ENCODE results near the gene HTR3A.
A peak's percentile ranks its signal among the peaks of the same experiment; 100 is the strongest.

HTR3A gene

DNA sequence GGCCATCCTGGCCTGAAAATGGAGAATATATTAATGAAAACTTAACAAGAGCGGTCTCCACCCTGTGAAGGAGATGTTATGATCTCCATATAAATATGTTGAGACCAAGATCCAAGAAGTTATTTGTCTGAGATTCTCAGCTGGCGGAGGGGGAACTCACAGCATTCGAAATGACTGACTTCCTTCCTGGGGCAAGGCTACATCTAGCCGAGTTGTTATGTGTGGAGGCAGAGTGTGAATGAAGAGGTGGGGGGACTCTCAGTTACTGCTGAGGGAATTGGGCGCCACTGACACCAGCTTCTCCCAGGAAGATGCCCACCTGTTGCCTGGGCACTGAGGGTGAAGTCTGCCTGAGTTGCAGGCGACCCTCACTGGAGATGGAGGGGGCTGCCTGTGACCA is 5.9 kb downstream of the HTR3A start:
- no peak for DNase-seq

DNA sequence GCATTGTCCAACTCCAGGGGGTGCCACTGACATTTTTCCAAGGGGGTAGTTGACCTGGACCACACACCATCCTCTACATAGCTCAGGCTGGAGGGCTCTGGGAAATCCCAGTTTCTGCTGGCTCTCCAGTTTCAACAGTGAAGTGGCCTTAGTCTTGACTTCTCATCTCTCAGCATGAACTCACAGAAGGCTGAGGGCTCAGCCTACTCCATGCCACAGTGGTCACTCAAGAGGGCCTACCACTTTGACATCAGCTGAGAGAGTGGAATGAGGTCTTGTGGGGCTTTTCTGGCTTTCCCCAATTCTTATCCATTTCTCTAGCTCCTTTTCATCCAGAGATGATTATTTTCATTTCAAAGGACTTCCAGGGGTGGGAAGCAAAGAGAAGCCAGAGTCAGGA is 7.4 kb downstream of the HTR3A start:
- no peak for DNase-seq

DNA sequence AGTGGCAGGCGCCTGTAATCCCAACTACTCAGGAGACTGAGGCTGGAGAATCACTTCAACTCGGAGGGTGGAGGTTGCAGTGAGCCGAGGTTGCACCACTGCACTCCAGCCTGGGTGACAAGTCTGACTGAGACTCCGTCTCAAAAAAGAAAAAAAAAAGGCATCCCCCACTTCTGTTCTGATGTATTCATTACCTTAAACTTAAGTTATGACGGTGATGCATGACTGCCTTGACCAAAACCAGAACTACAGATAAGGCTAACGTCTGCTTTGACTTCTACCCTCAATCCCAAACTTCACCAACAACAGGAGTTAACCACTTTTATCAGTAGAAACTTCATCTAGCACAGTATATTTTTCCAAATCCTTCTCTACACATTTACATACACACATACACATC is 9.9 kb downstream of the HTR3A start:
- no peak for DNase-seq

DNA sequence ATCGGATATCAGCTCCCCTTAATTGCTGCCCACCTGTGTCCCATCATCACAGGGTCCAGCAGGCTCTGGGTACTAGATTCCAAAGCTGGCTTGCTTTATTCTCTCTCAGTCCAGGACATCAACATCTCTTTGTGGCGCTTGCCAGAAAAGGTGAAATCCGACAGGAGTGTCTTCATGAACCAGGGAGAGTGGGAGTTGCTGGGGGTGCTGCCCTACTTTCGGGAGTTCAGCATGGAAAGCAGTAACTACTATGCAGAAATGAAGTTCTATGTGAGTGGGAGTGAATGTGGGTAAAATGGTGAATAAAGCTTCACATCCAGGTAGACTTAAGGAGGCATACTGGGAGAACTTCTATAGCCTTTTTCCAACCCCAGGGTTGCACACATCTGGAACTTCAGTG is 11.0 kb downstream of the HTR3A start:
- DNase-seq = no peak

DNA sequence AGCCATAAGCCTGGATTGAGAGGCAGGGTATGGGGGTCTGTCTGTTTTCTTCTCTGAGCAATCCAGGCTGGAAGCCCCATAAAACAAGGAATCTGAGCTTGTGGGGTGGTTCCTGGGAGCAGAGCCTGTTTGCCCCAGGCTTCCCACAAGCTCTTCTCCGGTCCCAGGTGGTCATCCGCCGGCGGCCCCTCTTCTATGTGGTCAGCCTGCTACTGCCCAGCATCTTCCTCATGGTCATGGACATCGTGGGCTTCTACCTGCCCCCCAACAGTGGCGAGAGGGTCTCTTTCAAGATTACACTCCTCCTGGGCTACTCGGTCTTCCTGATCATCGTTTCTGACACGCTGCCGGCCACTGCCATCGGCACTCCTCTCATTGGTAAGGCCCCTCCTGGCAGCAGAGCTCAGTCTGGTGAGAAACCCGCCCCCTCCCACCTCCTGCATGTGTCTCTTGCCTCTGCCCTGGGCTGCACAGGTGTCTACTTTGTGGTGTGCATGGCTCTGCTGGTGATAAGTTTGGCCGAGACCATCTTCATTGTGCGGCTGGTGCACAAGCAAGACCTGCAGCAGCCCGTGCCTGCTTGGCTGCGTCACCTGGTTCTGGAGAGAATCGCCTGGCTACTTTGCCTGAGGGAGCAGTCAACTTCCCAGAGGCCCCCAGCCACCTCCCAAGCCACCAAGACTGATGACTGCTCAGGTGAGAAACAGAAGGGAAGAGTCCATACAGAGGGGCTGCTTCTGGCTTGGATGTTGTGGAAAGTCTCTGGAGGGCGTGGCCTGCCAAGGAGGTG is 11.6 kb downstream of the HTR3A start:
- no peak for DNase-seq

DNA sequence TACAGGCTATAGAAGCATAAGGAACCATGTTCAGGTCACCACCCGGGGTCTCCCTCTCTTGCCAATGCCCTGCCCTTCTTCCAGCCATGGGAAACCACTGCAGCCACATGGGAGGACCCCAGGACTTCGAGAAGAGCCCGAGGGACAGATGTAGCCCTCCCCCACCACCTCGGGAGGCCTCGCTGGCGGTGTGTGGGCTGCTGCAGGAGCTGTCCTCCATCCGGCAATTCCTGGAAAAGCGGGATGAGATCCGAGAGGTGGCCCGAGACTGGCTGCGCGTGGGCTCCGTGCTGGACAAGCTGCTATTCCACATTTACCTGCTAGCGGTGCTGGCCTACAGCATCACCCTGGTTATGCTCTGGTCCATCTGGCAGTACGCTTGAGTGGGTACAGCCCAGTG is 14.5 kb downstream of the HTR3A start:
- DNase-seq = no peak

DNA sequence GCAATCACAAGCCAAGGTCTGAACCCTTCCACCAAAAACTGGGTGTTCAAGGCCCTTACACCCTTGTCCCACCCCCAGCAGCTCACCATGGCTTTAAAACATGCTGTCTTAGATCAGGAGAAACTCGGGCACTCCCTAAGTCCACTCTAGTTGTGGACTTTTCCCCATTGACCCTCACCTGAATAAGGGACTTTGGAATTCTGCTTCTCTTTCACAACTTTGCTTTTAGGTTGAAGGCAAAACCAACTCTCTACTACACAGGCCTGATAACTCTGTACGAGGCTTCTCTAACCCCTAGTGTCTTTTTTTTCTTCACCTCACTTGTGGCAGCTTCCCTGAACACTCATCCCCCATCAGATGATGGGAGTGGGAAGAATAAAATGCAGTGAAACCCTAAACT is 15.0 kb downstream of the HTR3A start:
- no peak for DNase-seq

DNA sequence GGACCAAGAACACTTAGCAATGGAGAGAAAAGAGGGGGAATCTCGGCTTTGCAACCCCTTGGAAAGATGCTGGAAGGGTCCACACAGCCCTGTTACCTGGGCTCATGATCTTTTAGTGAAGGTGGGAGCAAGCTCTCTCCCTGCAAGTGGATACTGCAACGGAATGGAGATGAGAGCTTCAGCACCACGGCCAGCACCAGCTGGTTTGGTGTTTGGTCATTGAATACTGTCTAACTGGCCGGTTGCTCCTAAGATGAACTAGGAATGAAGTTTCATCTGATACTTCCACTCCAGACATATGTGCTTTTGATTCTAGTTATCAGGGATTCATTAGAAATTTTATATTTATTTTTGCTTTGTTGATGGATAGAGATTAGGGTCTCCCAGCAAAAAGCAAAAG is 16.3 kb downstream of the HTR3A start:
- DNase-seq = no peak

DNA sequence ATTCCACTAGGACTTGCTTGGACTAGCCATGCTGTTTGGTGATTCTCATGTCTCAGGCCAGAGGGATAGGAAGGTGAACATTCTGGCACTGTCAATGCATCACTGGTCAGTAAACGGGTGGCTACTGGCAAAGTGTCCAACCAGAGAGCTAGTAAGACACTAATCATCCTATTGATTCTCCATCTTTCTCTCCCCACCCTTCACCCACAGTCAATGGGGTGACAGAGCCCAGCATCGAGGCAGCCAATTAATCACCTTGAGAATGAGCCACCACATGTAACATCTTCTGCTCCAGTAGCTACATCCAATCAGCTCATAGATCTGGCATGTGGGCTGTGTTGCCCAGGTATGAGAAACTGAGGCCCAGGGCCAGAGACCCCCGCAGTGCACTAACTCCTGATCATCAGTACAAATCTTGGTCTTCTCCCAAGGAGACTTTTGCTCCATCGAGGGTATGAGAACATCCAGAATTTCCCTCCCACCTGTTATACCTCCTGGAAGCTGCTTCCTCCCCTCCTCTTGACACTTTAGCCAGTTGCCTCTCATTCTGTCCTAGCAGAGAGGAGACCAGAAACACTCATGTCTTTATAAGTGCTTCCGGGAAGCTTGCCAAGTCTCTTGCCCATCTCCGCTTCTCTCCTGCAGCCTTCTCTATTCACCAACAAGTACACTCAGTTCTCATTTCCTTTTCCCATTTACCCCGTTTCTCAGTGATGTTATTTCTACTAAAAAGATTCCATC is 17.0 kb downstream of the HTR3A start:
- peak; percentile 31 for DNase-seq

DNA sequence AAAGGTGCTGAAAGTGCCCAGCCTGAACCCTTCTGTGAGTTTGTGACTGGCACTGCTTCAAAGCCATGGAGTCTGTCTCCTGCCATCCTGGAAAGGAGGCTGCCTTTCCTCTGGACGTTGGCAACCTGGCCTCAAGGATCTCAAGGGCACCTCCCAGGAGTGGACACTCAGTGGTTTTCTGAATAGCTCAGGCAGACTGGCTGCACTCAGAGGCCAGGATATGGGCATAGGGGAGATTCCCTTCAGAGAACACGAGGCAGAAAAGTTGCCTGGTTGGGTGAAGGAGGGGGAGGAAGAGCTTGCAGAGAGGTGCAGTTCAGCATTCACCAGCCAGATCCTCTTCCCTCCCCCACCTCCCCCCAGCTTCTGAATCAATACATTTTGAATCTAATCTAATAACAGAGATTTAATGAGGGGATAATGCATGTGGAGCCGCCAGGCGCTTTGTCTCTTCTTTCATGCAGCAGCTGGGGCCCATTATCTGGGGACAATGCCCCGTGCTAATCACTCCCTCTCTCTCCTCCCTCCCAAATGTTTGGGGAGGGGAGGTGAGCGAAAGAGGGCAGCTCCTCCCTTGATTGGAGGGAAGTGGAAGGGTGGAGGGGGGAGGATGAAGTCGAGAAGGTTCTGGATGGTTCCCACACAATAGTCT is 17.7 kb downstream of the HTR3A start:
- DNase-seq = no peak

DNA sequence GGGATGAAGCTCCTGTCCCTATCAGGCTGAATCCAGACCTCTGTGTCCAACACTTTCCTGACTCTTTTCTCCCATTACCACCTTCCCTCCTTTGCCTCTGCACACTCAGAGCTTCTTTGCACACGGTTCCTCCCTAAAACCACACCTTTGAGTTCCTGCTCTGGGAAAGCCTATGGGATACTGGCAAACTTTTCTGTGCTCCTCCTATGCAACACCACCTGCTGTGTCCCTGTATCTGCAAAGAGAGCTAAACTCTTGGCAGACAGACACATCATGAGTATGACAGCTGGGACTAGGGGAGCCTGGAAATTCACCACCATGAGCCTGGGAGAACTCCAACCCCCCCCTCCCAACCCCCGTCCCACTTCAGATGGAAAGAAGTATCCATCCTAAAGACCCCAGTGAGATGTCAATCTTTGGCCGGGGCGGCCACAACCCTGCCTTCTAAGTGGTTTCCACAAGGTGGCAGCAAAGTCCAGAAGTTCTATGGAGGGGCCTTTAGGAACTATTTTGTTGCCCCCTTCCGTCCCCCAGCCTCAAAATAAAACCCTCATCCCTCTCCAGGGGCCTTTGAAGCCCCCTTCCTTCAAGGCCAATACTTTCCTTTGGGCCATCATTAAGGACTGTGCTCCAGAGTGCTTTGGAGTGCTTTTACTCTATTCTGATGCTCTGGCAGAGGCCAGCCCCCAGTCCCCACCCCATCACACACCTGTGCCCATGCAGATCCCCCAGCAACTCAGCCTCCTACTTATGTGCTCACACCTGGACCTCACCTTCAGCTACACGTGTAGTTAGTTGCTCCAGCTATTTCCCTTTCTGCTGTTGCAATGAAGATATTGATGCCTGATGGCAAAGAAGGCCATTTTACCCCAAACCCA is 19.4 kb downstream of the HTR3A start:
- DNase-seq = peak; percentile 2

DNA sequence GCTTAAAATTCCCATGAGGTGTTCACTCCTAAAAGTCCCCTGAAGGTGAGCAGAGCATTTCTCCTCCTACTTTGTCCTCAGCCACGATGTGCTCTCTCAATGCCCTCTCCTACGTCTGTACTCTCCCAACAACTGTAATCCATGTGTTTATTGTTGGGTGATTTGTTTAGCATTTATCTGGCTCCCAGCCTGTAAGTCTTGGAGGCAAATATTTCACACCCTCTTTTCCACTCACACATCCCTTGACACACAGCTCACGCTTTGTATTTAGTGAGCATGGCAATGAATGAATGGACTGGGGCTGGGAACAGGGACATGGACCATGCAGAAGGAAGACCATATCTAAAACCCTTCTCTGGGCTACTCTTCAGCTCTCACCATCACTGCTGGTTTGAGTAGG is 22.6 kb downstream of the HTR3A start:
- DNase-seq = no peak

DNA sequence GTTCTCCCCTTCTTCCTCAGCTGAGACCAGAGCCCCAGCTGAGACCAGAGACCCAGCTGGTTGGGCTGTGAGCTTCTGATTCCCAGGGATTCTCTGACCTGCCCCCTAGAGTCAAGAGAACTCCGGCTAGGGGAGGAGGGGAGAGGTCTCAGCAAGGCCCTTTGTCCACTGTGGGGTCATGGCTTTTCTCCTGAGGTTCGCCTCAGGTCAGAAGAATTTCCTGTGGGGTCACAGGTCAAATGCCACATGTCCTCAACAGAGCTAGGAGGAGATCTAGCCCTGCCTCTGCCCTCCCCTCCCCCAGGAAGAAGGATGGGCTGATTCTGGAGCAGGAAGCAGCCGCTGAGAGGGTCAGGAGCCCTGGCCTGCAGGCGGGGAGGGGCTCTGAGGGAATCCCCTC is 23.7 kb downstream of the HTR3A start:
- no peak for DNase-seq

DNA sequence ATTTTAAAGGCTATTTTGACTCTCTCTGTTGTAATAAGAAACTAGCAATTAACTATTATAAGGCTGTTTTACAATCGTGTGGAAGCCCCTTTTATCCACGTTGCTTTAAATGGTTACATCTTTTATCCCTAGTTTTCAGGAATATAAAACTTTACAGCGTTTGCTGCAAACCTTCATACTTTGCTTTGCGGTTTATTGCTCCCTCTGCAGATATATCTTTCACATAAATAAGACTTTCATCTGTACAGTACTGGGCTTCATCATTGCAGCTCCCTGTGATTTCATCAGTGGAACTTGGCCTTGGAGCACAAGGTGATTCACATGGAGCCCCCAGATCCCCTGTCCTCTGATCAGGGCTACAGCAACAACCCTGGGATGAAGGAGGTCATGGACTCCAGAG is 25.6 kb downstream of the HTR3A start:
- DNase-seq = no peak

DNA sequence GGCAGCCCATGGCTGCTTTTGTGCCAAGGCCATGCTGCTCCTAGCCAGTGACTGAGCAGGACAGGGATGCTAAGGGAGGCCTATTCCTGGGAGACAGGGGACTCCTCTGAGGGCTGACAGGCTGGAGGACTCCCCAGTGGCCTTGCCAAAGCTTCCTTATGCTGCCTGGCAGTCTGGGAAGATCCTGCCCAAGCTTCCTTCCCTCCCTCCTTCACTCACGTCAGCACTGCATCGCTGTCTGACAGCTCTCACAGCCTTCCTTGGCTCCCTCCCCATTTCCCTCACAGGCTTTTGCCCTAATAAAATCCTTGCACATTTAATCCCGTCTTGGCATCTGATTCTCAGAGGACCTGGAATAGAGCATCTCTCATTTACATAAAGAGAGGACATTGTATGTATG is 26.5 kb downstream of the HTR3A start:
- no peak for DNase-seq

DNA sequence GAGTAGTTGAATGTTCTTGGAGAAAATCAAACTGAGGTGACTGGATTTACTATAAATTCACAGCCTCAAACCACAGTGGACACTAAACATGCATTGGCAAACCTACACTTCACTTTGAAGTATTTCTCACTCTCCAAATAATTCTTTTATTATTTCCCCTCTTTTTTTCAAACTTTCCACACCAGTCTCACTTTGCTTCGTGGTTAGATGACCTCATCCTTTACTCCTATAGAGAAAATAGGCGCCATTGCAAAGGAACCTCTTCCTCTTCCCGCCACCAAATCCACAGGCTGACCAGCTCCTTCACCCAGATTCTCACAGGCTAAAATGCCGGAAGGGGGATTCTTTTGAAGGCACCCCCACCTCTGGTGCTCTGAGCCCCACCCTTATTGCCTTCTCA is 33.4 kb downstream of the HTR3A start:
- no peak for DNase-seq

DNA sequence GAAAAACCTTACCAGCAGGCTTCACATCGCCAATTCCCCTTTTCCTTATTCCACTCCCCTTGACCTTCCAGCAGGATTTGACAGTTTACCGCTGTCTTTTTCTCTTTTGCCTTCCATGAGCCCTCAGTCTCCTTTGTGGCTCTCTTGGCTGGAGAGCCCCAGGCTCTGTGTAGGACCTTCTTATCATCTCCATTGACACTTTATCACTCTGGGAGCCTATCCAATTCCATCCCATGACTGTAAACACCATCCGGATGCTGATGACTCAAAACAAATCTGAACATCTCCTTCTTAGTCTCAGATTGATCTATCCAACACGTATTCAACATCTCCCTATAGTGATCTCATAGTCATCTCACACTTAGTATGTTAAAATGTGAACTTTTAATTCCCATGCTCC is 36.0 kb downstream of the HTR3A start:
- no peak for DNase-seq

DNA sequence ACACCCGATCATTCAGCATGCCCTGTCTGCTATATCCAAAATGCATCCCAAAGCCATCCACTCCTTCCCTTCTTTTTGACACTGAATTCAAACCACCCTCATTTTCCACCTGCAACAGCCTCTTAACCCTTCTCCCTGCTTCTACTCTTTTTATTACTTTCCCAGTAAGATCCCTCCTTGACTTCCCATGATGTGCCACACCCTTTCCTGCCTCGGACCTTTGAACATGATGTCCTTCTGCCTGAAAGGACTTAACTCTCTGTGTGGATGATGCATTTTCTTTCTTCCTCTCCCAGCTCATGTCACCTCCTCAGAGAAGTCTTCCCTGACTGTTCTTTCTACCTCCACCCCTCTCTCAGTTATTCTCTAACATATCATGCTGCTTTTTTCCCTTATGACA is 36.5 kb downstream of the HTR3A start:
- no peak for DNase-seq

DNA sequence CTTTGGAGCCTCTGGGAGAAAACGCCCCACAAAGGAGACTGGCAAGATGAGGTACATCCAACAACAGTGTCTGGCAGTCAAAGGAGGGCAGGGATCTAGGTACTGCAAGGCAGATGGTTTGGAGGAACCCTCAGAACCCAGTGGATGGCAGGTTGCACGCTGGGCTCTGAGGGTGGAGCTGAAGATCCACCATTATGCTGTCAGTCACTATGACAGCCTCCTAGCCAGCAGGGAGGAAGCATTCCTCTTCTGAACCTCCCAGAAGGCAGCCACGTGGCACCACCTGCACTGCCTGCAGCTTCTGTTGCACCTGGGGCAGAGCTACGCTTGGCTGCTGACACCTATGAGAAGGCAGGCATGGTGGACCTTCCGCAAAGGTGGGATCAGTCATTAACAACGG is 40.2 kb downstream of the HTR3A start:
- DNase-seq = no peak

DNA sequence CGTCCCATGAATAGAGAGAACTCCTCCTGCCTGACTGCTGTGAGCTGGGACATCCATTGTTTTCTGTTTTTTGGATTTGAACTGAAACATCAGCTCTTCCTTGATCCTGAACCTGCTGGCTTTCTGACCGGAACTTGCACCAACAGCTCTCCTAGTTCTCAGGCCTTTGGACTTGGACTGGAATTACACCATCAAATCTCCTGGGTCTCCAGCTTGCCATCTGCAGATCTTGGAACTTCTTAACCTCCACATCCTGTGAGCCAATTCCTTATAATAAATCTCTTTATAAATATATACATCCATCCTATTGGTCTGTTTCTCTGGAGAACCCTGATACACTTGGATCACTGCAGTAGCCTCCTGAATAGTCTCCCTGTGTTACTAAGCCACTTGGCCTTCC is 42.1 kb downstream of the HTR3A start:
- no peak for DNase-seq

DNA sequence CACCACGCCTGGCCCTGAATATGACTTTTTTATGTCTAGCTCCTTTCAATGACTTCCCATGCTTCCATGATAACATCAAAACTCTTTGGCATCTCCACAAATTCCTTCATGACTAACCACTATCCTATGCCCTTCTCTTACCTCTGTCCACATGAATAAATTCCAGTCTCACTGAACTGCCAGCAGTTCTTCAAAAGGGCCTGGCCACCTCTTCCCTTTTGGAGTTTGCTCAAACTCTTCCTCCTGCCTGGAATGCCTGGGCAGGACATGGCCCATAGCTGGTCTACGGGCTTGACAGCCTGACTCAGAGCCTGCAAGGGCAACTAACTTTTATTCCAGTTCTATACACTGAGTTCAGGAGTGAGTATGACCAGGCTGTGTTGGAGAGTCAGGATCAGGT is 42.8 kb downstream of the HTR3A start:
- DNase-seq = no peak

DNA sequence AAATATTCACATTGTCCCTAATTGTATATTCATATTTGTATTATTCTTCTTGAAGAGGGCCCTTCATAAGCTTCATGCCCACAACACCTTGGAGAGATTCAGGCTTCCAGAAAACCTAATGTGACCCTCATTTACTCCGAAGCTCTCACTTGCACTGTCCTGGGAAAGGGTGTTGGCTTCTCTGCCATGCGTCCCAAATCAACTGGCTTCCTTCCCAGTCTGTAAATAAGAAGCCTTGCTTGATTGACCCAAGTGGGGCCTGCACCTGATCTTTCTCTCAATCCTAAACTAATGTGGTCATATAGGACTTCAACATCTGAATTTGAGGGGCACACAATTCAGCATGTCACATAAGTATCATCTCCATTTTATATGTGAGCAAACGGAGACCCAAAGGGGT is 44.1 kb downstream of the HTR3A start:
- no peak for DNase-seq

DNA sequence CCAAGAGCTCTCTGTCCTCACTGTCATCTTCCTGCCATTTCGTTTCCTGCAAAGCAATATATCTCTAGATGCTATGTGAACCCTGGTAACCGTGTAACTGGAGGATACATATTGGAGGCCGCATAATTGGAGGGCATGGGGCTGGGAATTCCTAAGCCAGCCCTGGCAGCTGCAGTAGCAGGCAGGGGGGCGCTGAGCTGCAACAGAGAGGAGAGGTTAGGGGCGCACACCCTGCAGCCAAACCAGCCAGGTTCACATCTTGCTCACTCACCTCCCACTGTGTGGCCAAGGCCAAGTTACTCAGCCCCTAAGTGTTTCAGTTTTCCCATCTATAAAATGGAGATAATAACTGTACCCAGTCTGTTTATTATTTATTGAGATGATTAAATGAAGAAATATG is 44.7 kb downstream of the HTR3A start:
- DNase-seq = no peak

All from midbrain (tissue), 1 donor.